ENCODE results near the gene CTBP1.
"Not testable (repeated sequence)": the region's sequence is repeated elsewhere in the genome, so short reads cannot be mapped to it uniquely, and the experiment has no call there.

CTBP1 gene

GRCh38 chr4:1248245-1249147, at the start of gene CTBP1:
TSS of gene CTBP1 (minus strand) at chr4:1249130. CDS start at chr4:1241331, 7,799 bp downstream.
- DNase-seq, result peak; percentile 75 to 97 (median 90)

GRCh38 chr4:1298461-1298860, 49.5 kb upstream of the CTBP1 start:
- DNase-seq, result no peak

- DNase-seq, result no peak
These were observed 48.8 kb upstream of the CTBP1 start for GRCh38 chr4:1297456-1298325.

DNA sequence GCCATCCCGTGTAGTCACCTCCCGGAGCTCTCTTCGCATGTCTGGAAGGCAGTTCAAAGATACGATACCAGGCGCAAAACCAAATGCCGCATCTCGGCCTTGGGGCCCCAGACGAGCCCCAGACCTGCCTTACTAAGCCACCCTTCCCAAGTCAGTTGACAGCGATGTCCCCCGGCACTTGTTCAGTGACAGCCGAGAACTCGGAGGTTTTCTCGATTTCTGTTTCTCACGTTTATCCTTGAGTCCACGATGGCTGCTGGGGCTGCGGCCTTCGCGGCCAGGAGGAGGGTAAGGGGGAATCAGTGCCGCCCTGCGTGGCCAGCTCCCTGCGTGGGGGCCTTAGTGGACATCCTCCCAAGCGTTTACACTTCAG, 48.1 kb upstream of the CTBP1 start:
- no peak for DNase-seq

- DNase-seq, result no peak
These were observed 47.5 kb upstream of the CTBP1 start for GRCh38 chr4:1296324-1297022.

DNA sequence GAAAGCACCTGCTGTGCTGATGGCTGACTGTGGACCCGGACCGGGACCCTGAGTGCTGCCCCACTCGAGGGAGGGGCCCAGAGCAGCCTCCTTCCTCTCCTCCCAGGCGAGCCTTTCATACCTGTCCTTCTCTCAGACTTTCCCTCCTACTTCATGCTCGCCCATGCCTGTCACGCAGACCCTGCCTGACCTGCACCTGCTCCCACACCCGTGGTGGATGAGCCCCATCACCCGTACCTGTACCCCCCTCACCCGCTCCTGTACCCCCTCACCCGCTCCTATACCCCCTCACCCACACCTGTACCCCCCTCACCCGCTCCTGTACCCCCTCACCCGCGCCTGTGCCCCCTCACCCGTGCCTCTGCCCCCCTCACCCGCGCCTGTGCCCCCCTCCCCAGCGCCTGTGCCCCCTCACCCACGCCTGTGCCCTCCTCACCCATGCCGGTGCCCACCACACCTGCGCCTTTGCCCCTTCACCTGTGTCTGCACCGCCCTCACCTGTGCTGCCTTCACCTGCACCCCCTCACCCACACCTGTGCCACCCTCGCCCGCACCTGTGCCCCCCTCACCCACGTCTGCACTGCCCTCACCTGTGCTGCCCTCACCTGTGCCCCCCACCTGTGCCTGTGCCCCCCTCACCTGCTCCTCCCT, 46.6 kb upstream of the CTBP1 start:
- DNase-seq, result no peak

- no peak for DNase-seq
These were observed 46.0 kb upstream of the CTBP1 start for GRCh38 chr4:1294891-1295290.

- DNase-seq, result no peak
These were observed 45.5 kb upstream of the CTBP1 start for GRCh38 chr4:1294424-1294823.

DNA sequence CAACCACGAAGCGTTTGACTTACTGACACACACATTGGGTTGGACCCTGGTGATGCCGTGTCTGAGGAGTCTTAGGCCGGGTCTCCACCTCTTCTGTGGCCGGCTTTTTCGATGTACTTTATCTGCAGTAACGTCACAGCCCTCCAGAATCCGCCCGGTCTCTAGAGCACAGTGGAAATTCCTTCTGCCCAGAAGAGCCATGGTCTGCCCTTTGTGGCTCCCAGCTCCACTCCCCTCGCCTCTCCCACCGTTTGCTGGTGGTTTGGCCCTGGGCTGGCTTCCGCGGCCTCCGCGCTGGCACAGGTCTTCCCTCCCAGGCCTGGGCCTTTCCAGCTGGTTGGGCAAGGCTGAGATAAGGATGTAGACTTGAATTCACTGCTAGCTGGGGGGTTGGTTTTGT, 45.1 kb upstream of the CTBP1 start:
- DNase-seq, result no peak

- DNase-seq, result no peak
These were observed 44.6 kb upstream of the CTBP1 start for GRCh38 chr4:1293531-1293941.

- not testable (repeated sequence) for DNase-seq
These were observed 43.7 kb upstream of the CTBP1 start for GRCh38 chr4:1292703-1293011.

- DNase-seq, result no peak
These were observed 43.2 kb upstream of the CTBP1 start for GRCh38 chr4:1291996-1292702.

DNA sequence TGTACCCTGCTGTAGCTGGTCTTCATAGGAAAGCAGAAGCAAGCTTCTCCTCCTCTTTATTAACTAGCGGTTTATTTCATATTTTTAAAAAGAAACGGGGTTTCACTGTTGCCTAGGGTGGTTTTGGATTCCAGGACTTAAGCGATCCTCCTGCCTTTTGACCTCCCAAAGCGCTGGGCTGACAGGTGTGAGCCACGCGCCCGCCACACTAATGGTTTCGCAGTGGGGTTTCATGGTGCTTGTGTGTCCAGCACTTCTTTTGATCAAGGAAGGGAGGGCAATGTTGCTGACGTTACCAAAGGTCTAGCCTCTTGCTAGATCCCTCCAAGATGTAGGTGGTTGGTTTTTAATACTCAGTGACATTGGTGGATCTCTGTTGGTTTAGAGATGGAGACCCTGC, 42.2 kb upstream of the CTBP1 start:
- no peak for DNase-seq

GRCh38 chr4:1290165-1290977, 41.4 kb upstream of the CTBP1 start:
- peak in 2 of 6 experiments; percentile 7 to 22 for DNase-seq

- peak; percentile 93 to 96 (median 96) for DNase-seq
These were observed 40.6 kb upstream of the CTBP1 start, which contains the start of gene MAEA for GRCh38 chr4:1289207-1290164. TSS of gene MAEA (plus strand) at chr4:1289891. CDS start at chr4:1289914, 23 bp downstream.

DNA sequence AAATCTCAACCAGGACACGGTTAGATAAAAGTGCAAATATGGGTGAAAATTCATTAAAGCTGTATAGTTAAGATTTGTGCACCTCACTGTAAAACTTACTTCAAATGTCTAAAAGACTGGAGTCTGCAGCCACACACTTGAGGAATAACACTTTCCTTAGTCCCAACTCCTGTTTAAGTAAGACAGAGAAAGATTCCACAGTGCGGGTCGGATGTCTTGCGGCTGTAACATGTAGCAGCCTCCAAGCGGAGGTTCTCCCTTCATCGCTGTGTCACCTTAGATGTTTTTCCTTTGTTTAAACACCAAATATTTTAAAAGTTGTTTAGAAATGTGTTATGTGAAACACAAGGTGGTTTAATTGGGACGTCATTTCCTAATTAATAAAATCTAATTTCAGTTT, 39.9 kb upstream of the CTBP1 start:
- DNase-seq, result no peak

DNA sequence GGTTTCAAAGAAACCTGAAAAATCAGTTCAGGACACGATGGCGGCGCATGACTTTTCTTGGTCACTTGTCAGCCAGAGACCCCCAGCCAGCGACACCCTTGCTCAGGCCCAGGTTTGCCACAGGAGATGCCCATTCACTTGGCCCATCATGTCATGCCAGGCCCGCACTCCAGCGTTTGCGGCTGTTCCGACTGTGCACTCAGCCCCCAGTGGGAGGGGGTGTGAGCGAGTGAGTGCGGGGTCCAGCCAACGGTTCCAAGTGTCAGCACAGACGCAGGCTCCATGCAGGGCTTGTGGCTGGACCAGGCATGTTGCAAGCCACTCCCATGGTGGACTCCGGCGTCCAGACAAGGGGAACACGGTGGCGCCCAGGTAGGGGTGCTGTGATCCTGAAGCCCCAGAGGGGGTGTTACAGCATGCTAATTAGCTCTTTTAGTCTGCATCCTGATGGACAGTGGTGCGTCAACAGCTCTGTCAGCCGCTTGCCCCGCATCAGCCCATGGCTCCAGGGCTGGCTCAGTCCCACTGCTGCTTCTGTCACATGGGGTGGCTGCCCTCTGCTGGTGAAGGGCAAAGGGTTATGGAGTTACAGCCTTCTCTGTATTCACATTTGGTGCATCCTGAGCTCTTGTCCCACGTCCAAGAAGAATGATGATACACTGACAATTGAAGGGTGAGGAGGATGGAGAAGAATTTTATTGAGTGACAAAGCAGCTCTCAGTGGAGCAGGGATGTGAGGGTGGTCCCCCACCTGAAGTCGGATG, 37.0 kb upstream of the CTBP1 start:
- peak in 3 of 6 experiments; percentile 4 to 22 (median 22) for DNase-seq

GRCh38 chr4:1285151-1285789, 36.3 kb upstream of the CTBP1 start:
- no peak for DNase-seq

DNA sequence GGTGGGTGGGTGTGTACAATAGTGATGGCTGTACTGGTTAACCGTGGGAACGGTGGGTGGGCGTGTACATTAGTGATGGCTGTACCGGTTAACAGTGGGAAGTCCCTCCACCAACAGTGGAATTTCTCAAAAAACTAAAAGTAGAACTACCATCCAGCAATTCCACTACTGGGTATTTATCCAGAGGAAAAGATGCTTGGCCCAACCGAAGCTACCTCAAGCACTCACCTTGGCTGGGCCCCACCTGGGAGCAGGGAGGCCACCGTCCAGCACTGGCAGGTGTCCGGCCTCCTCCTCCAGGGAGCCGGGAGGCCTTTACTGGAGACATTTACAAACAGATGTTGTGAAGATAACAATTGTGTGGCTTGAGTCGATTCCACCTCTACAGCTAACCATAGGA, 34.8 kb upstream of the CTBP1 start:
- no peak for DNase-seq

Data from stimulated activated naive CD4-positive, alpha-beta T cell (primary cell).